ENCODE data around the gene CALY.
"Not testable (repeated sequence)": the region's sequence is repeated elsewhere in the genome, so short reads cannot be mapped to it uniquely, and the experiment has no call there.

The CALY gene

GRCh38 chr10:133328358-133329343, 8.0 kb downstream of the CALY start:
- no peak for DNase-seq

GRCh38 chr10:133327651-133328357, 8.9 kb downstream of the CALY start:
- no peak for DNase-seq

- peak; percentile 49 for DNase-seq
Observed at GRCh38 chr10:133326745-133327650, 9.7 kb downstream of the CALY start.

- DNase-seq, result no peak
Observed at GRCh38 chr10:133326223-133326551, 10.5 kb downstream of the CALY start.

- no peak for DNase-seq
Observed at GRCh38 chr10:133325440-133326222, 11.1 kb downstream of the CALY start.

GRCh38 chr10:133324857-133325260, 11.8 kb downstream of the CALY start:
- no peak for DNase-seq

- DNase-seq, result peak; percentile 15
Observed at GRCh38 chr10:133324198-133324792, 12.4 kb downstream of the CALY start.

- DNase-seq, result not testable (repeated sequence)
Observed at GRCh38 chr10:133322064-133322709, 14.5 kb downstream of the CALY start.

- DNase-seq, result not testable (repeated sequence)
Observed at GRCh38 chr10:133320852-133321422, 15.8 kb downstream of the CALY start.

- DNase-seq, result peak; percentile 36
Observed at GRCh38 chr10:133318494-133319127, 18.1 kb downstream of the CALY start.

- DNase-seq, result no peak
Observed at GRCh38 chr10:133316732-133317131, 20.0 kb downstream of the CALY start.

- DNase-seq, result no peak
Observed at GRCh38 chr10:133316266-133316665, 20.4 kb downstream of the CALY start.

- DNase-seq, result no peak
Observed at GRCh38 chr10:133315847-133316246, 20.8 kb downstream of the CALY start.

GRCh38 chr10:133314911-133315310, 21.8 kb downstream of the CALY start:
- no peak for DNase-seq

- no peak for DNase-seq
Observed at GRCh38 chr10:133313192-133313591, 23.5 kb downstream of the CALY start.

- no peak for DNase-seq
Observed at GRCh38 chr10:133312769-133313145, 23.9 kb downstream of the CALY start.

- DNase-seq, result no peak
Observed at GRCh38 chr10:133312016-133312768, 24.5 kb downstream of the CALY start.

GRCh38 chr10:133311570-133311969, 25.1 kb downstream of the CALY start:
- no peak for DNase-seq

GRCh38 chr10:133310789-133311188, 25.9 kb downstream of the CALY start:
- DNase-seq, result no peak

All from fibroblast of skin of abdomen (primary cell).